Measurements from ENCODE around the gene NREP.
"Not testable (repeated sequence)": the region's sequence is repeated elsewhere in the genome, so short reads cannot be mapped to it uniquely, and the experiment has no call there.

The NREP gene

DNA sequence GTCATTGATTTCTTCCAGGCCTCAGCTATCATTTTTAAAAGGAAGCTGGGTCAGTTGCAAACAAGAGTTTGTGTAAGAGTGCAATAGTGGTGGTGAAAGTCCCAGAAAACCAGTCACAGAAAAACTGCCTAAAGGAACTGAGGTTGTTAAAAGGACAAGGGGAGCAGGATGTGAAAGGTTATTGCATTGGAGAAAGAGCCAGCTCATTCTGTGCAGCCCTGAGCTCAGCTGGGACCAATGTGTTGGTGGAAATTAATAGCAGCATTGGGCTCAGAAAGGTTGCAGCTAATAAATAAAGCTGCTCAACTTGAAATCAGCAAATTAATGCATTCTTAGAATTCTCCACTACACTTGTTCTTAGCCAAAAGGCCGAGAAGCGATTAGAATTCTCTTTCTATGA lies 34.9 kb downstream of the NREP start:
- Histone ChIP-seq H3K27me3 (ENCODE audit: insufficient read depth, low read length, poor library complexity) (no peaks in the 10 kb centered on the region), H3K4me3 (ENCODE audit: low read depth in 1 of 2, low read length in 2 of 2) (no peak overlapping the region), H3K4me2 (ENCODE audit: insufficient read depth, low read length) (no peak overlapping the region), H3K36me3 (ENCODE audit: insufficient read depth, low read length) (peaks cover 25% of the 10 kb centered on the region), H3K9me3 (ENCODE audit: insufficient read depth, low read length, severe bottlenecking) (no peaks in the 10 kb centered on the region), H3K4me1 (ENCODE audit: insufficient read depth, low read length) (no peaks in the 10 kb centered on the region), H3K9ac (ENCODE audit: low read depth, low read length) (no peak overlapping the region), H3K79me2 (ENCODE audit: insufficient read depth, low read length) (no peaks in the 10 kb centered on the region), H2AFZ (ENCODE audit: low read depth, low read length) (no peak overlapping the region), H4K20me1 (ENCODE audit: insufficient read depth, low read length) (no peaks in the 10 kb centered on the region), H3K27ac (ENCODE audit: low read length) (no peak overlapping the region)
- TF ChIP-seq EZH2 (IDR thresholded peaks at IDR 0.05; ENCODE audit: borderline replicate concordance, low read depth, low read length, severe bottlenecking): no peak
- TF ChIP-seq, protein P1, sequence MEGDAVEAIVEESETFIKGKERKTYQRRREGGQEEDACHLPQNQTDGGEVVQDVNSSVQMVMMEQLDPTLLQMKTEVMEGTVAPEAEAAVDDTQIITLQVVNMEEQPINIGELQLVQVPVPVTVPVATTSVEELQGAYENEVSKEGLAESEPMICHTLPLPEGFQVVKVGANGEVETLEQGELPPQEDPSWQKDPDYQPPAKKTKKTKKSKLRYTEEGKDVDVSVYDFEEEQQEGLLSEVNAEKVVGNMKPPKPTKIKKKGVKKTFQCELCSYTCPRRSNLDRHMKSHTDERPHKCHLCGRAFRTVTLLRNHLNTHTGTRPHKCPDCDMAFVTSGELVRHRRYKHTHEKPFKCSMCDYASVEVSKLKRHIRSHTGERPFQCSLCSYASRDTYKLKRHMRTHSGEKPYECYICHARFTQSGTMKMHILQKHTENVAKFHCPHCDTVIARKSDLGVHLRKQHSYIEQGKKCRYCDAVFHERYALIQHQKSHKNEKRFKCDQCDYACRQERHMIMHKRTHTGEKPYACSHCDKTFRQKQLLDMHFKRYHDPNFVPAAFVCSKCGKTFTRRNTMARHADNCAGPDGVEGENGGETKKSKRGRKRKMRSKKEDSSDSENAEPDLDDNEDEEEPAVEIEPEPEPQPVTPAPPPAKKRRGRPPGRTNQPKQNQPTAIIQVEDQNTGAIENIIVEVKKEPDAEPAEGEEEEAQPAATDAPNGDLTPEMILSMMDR (IDR thresholded peaks at IDR 0.05; ENCODE audit: borderline replicate concordance, extremely low read depth, low read length, poor library complexity, severe bottlenecking): no peak
- ATAC-seq (ENCODE audit: insufficient read depth, low read depth) (peak; percentile 30), DNase-seq (no peak)

DNA sequence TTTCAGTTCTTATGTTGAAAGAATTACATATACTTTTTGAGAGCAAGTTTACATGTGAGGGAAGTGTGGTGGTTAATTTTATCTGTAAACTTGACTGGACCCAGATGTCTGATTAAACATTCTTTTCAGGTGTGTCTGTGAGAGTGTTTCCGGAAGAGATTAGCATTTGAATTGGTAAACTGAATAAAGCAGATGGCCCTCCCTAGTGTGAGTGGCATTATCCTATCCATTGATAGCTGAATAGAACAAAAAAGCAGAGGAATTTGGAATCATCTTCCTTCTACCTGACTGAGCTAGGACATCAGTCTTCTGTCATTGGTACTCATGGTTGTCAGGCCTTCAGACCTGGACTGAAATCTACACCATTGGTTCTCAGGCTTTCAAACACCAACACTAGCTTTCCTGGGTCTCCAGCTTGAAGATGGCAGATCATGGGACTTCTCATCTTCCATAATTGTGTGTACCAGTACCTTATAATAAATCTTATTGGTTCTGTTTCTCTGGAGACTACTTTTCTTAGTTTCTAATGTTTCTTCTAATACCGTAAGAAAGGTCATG lies 36.6 kb downstream of the NREP start:
- ATAC-seq (ENCODE audit: insufficient read depth, low read depth): no peak
- TF ChIP-seq, protein P1 (IDR thresholded peaks at IDR 0.05; ENCODE audit: borderline replicate concordance, extremely low read depth, low read length, poor library complexity, severe bottlenecking): no peak
- no peak for TF ChIP-seq EZH2 (IDR thresholded peaks at IDR 0.05; ENCODE audit: borderline replicate concordance, low read depth, low read length, severe bottlenecking)
- Histone ChIP-seq H3K4me2 (ENCODE audit: insufficient read depth, low read length) (no peak overlapping the region), H3K79me2 (ENCODE audit: insufficient read depth, low read length) (no peaks in the 10 kb centered on the region), H3K27me3 (ENCODE audit: insufficient read depth, low read length, poor library complexity) (no peaks in the 10 kb centered on the region), H3K9ac (ENCODE audit: low read depth, low read length) (no peak overlapping the region), H3K27ac (ENCODE audit: low read length) (no peak overlapping the region), H3K9me3 (ENCODE audit: insufficient read depth, low read length, severe bottlenecking) (no peaks in the 10 kb centered on the region), H3K4me3 (ENCODE audit: low read depth in 1 of 2, low read length in 2 of 2) (no peak overlapping the region), H2AFZ (ENCODE audit: low read depth, low read length) (no peak overlapping the region), H3K36me3 (ENCODE audit: insufficient read depth, low read length) (peaks cover 18% of the 10 kb centered on the region), H4K20me1 (ENCODE audit: insufficient read depth, low read length) (no peaks in the 10 kb centered on the region), H3K4me1 (ENCODE audit: insufficient read depth, low read length) (no peaks in the 10 kb centered on the region)
- DNase-seq: no peak

DNA sequence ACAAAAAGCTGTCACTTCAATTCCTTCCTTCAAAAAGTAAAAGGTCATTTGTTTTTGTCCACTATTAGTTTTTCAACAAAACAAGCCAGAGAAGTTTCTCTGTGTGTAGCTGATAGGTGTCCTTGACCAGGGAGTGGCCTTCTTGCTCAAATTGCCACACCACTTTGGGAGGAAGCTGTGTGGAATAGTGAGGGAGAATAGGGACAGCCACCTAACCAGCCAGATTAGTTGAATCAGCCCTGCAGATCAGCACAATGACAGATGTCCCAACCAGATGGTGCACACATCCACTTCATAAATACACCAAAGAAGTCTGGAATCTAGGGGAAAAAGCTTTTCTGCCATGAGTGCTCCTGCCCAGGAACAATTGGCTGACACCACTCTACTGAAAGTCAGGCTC lies 37.2 kb downstream of the NREP start:
- Histone ChIP-seq H3K4me3 (ENCODE audit: low read depth in 1 of 2, low read length in 2 of 2) (no peak overlapping the region), H3K9ac (ENCODE audit: low read depth, low read length) (no peak overlapping the region), H3K79me2 (ENCODE audit: insufficient read depth, low read length) (no peaks in the 10 kb centered on the region), H3K4me2 (ENCODE audit: insufficient read depth, low read length) (no peak overlapping the region), H3K27ac (ENCODE audit: low read length) (no peak overlapping the region), H3K4me1 (ENCODE audit: insufficient read depth, low read length) (no peaks in the 10 kb centered on the region), H3K36me3 (ENCODE audit: insufficient read depth, low read length) (peaks cover 16% of the 10 kb centered on the region), H3K9me3 (ENCODE audit: insufficient read depth, low read length, severe bottlenecking) (no peaks in the 10 kb centered on the region), H3K27me3 (ENCODE audit: insufficient read depth, low read length, poor library complexity) (no peaks in the 10 kb centered on the region), H4K20me1 (ENCODE audit: insufficient read depth, low read length) (no peaks in the 10 kb centered on the region), H2AFZ (ENCODE audit: low read depth, low read length) (no peak overlapping the region)
- DNase-seq (no peak), ATAC-seq (ENCODE audit: insufficient read depth, low read depth) (peak; percentile 40)
- no peak for TF ChIP-seq EZH2 (IDR thresholded peaks at IDR 0.05; ENCODE audit: borderline replicate concordance, low read depth, low read length, severe bottlenecking)
- TF ChIP-seq, protein P1 (IDR thresholded peaks at IDR 0.05; ENCODE audit: borderline replicate concordance, extremely low read depth, low read length, poor library complexity, severe bottlenecking): no peak

DNA sequence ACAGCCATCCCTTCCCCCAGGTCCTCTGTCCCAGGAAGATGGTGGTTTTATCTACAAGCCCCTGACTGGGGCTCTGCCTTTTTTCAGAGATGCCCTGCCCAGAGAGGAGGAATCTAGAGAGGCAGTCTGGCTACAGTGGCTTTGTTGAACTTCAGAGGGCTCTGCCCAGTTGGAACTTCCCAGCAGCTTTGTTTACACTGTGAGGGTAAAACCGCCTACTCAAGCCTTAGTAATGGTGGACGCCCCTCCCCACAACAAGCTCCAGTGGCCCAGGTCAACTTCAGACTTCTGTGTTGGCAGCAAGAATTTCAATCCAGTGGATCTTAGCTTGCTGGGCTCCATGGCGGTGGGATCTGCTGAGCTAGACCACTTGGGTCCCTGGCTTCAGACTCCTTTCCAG lies 40.2 kb downstream of the NREP start:
- not testable (repeated sequence) for ATAC-seq (ENCODE audit: insufficient read depth, low read depth); H3K9ac ChIP-seq (ENCODE audit: low read depth, low read length); H3K27me3 ChIP-seq (ENCODE audit: insufficient read depth, low read length, poor library complexity); H3K4me1 ChIP-seq (ENCODE audit: insufficient read depth, low read length); H3K27ac ChIP-seq (ENCODE audit: low read length); H3K79me2 ChIP-seq (ENCODE audit: insufficient read depth, low read length); H3K4me2 ChIP-seq (ENCODE audit: insufficient read depth, low read length); H2AFZ ChIP-seq (ENCODE audit: low read depth, low read length); DNase-seq; H3K4me3 ChIP-seq (ENCODE audit: low read depth in 1 of 2, low read length in 2 of 2); H4K20me1 ChIP-seq (ENCODE audit: insufficient read depth, low read length); H3K9me3 ChIP-seq (ENCODE audit: insufficient read depth, low read length, severe bottlenecking)
- H3K36me3 ChIP-seq (ENCODE audit: insufficient read depth, low read length): peaks cover 13% of the 10 kb centered on the region
